ENCODE measurements around the gene MRPS7.
"Not testable (repeated sequence)": the region's sequence is repeated elsewhere in the genome, so short reads cannot be mapped to it uniquely, and the experiment has no call there.

MRPS7 gene

DNA sequence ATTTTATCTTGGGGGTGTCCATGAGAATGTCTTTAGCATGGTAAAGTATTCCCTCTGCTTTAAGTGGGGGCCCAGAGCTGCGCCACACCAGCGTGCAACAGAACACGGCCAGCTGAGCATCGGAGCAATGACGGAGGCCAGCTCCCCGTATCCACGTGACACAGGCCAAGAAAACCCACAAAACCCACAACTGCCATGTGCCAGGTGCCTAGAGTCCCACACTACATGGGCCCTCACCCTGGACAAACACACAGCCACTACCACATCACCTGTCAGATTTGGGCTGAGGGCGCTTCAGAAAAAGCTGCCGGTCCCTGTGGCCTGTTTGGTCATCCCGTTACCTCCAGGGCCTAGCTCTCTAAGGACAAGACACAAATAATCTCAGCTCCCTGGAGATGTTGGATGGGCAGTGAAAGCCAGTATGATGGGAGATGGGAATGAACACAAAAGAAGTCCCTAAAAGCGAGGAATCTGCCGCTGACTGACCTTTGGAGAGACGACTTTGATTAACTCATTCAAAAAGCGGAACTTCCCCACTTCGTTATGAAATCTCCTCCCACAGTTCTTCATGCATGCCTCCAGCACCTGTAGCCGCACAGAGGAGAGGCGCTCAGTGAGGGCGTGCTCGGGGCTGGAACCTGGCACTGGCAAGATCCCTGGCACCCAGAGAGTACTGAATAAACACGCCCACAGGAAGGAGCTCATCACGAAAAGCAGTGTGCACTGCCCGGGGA, 17.4 kb upstream of the MRPS7 start:
- peak; percentile 69 to 85 (median 81) for DNase-seq

DNA sequence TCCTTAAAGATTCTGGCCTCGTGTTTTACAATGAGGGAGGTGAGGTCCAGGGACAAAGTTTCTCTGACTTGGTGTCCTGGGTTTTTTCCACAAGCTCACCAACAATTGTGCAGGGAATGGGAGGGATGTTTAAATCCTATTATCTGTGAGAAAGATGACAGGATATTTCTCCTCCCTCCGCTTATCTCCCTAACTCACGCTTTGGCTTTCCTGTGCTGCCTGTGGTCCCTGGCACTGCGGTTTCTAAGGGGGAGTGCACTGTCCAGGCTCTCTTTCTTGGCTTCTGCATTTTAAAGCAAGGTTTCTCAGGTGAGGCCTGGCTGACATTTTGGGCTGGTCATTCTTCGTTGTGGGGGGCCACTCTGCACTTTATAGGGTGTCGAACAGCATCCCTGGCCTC, 16.7 kb upstream of the MRPS7 start:
- DNase-seq = no peak

- peak in 1 of 4 experiments; percentile 0 for DNase-seq
Observed at GRCh38 chr17:75246404-75246803, 15.3 kb upstream of the MRPS7 start.

- DNase-seq = no peak
Observed at GRCh38 chr17:75249564-75249963, 12.1 kb upstream of the MRPS7 start.

GRCh38 chr17:75250009-75250471, 11.6 kb upstream of the MRPS7 start:
- DNase-seq = peak; percentile 46 to 81 (median 74)

- DNase-seq = no peak
Observed at GRCh38 chr17:75252039-75252816, 9.5 kb upstream of the MRPS7 start.

GRCh38 chr17:75255954-75256698, 5.6 kb upstream of the MRPS7 start:
- DNase-seq = peak in 1 of 4 experiments; percentile 19

GRCh38 chr17:75257228-75257627, 4.5 kb upstream of the MRPS7 start:
- DNase-seq = not testable (repeated sequence)

GRCh38 chr17:75260641-75261335, 891 bp upstream of the MRPS7 start:
- peak in 1 of 4 experiments; percentile 10 for DNase-seq

DNA sequence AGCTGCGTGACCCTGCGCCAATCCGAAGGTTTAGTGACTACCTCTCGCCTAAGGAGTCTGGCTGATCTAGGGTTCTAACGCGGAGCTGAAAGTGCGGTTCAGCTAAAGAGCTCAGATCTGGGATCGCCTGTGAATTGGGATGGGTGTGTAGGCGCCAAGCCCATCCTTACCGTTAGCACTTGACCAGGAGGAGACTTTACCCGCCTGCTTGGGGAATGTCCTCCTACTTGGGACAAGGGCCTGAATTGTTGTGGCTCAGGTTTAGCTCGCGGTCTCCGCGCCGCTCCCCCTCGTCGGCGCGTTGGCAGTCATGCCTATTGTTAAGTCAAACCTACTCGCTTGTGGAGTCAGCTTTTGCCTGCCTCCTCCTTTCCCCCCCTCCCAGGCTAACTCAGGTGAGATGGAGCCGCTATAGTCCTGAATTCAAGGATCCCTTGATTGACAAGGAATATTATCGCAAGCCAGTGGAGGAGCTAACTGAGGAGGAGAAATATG, 480 bp downstream of the MRPS7 start:
- peak in 1 of 4 experiments; percentile 17 for DNase-seq

- DNase-seq = peak in 2 of 4 experiments; percentile 43 to 53
Observed at GRCh38 chr17:75263055-75263454, 1.4 kb downstream of the MRPS7 start.

GRCh38 chr17:75265614-75266315, 4.1 kb downstream of the MRPS7 start:
- peak; percentile 40 to 80 (median 65) for DNase-seq

- peak in 2 of 4 experiments; percentile 14 to 32 for DNase-seq
Observed at GRCh38 chr17:75266316-75267152, 4.9 kb downstream of the MRPS7 start.

DNA sequence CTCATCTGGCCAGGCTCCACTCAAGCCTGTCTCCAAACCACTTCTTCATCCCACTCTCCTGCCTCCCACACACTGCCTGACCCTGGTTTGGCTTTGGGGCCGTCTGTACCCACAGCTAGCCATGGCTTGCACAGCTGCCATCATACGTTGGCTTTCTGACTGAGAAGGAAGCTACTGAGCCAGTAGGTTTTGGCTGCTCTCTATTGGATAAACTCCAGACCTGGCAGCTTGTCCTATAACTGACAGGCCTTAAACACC, 5.4 kb downstream of the MRPS7 start:
- peak; percentile 87 to 96 (median 93) for DNase-seq

GRCh38 chr17:75267411-75268232, 5.9 kb downstream of the MRPS7 start:
- DNase-seq = peak; percentile 36 to 70 (median 60)

- peak in 3 of 4 experiments; percentile 16 to 35 (median 28) for DNase-seq
Observed at GRCh38 chr17:75269844-75270217, 8.2 kb downstream of the MRPS7 start.

- DNase-seq = peak; percentile 82 to 92 (median 90)
Observed at GRCh38 chr17:75270218-75270965, 8.7 kb downstream of the MRPS7 start.

- no peak for DNase-seq
Observed at GRCh38 chr17:75270966-75271232, 9.2 kb downstream of the MRPS7 start, which contains the start of gene MIF4GD. MIF4GD (minus strand) TSS chr17:75271231; CDS start chr17:75270195, 1,036 bp downstream.

Data from suppressor macrophage (primary cell).